HG03064 (cell line): ENCODE results near the gene SMARCA2.
A peak's percentile ranks its signal among the peaks of the same experiment; 100 is the strongest.

Source experiments
- ATAC-seq: cut with Tn5 transposase; IDR thresholded peaks from one replicate; pipeline ENCODE4 v1.9.1; 2021; ENCODE audit warnings: low read depth; ENCODE audit not compliant: unreplicated experiment

SMARCA2 gene

DNA sequence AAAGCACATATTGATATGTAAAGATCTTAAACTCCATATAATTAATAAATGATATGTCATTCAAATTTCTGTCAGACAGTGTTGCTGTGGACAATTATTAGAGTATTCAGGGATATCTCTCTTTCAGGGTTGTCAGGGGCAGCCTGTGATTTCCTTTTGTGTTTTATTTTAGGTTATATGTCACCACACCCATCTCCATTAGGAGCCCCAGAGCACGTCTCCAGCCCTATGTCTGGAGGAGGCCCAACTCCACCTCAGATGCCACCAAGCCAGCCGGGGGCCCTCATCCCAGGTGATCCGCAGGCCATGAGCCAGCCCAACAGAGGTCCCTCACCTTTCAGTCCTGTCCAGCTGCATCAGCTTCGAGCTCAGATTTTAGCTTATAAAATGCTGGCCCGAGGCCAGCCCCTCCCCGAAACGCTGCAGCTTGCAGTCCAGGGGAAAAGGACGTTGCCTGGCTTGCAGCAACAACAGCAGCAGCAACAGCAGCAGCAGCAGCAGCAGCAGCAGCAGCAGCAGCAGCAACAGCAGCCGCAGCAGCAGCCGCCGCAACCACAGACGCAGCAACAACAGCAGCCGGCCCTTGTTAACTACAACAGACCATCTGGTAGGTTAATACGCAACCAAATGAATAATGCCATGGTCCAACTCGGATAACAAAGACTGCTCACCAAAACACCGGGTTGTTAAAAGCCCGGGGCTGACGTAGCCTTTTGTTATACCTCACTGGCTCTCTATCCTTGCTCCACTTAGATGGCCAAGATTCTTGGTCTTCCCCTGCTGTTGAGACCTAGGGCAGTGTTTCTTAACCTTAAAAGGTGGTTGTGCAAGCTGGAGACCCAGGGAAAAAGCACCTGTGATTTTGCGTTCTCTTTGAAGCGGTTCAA is 24.4 kb downstream of the SMARCA2 start:
- ATAC-seq, result no peak

DNA sequence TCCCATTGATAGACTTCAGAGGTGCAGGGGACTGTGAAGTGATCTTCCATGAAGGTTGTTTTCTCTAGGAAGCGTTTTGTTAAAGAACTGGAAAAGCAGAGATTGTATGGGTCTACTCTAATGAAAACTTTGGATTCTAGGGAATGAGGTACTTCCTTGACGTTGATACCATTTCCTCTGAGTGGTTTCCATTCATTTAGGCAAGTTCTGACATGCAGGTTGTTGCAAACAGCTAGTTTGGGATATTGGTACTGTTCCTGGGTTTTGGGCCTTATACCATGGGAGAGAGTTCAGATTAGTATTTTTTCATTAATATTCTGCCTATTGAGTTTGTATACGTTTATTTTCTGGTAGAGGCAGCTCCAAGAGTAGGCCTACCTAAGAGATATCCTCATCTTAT is 25.7 kb downstream of the SMARCA2 start:
- no peak for ATAC-seq

GRCh38 chr9:2041736-2042135 is 26.6 kb downstream of the SMARCA2 start:
- no peak for ATAC-seq

DNA sequence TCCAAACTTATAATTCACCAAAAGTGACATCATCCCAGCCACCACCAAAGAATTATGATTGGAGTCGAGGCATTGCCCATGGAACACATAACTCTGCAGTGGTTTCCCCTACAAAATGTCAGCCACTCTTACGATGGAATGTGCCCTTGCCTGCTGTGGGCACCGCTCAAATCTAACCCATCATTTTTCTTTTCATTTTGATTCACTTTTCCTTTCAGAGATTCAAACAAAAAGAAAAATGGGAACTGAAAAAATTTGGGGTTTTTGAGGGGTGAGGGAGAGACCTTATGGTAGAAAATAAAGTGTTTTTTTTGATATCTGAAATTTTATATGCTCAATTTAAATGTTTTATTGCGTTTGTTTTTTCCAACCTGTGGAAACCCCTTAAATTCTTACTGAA is 28.1 kb downstream of the SMARCA2 start:
- ATAC-seq, result no peak

DNA sequence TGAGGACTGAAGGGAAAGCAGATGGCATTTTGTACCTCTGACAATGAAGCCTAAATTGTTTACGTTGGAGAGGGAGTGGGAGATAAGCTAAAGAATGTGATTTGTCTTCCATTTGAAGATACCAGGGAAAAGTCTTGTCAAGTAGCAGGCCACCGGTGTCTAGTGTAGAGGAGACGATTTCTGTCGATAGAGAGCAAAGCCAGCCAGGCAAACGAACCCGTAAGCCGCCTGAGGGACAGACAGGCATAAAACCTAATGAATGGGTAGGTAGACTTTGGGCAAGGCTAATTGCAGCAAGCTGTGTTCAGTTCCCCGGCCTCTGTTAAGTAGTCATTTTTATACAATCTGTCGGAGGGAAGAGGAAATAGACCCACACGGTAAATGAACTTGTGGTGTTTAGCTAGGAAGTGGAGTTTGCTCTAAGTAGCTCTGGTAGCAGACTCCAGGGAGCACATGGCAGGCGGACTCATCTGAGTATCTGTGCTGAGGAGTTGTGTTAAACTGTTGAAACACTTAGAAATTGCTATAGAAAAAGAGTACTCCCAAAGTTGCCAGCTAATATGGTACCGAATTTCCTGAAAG is 28.8 kb downstream of the SMARCA2 start:
- ATAC-seq, result no peak

- no peak for ATAC-seq
These were observed 32.1 kb downstream of the SMARCA2 start for GRCh38 chr9:2047144-2047671.

GRCh38 chr9:2047916-2048315 is 32.8 kb downstream of the SMARCA2 start:
- ATAC-seq, result no peak

DNA sequence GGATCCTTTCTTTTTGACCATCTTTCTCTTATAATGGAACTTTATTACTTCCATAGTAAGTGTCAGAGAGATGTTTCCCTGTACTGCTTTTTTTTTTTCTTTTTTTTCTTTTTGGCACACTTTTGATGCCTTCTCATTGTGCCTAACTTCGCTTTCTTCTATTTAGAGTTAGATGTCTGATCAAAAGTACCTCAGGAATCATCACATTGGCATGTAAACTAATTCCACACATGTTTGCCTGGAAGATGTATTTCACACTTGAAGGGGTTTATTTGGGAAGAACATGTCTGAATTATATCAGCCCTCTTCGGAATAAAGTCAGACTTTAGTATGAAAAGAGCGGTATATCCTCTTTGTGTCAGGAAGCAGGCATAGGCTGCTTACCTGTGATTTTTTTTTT is 35.1 kb downstream of the SMARCA2 start:
- ATAC-seq, result no peak

DNA sequence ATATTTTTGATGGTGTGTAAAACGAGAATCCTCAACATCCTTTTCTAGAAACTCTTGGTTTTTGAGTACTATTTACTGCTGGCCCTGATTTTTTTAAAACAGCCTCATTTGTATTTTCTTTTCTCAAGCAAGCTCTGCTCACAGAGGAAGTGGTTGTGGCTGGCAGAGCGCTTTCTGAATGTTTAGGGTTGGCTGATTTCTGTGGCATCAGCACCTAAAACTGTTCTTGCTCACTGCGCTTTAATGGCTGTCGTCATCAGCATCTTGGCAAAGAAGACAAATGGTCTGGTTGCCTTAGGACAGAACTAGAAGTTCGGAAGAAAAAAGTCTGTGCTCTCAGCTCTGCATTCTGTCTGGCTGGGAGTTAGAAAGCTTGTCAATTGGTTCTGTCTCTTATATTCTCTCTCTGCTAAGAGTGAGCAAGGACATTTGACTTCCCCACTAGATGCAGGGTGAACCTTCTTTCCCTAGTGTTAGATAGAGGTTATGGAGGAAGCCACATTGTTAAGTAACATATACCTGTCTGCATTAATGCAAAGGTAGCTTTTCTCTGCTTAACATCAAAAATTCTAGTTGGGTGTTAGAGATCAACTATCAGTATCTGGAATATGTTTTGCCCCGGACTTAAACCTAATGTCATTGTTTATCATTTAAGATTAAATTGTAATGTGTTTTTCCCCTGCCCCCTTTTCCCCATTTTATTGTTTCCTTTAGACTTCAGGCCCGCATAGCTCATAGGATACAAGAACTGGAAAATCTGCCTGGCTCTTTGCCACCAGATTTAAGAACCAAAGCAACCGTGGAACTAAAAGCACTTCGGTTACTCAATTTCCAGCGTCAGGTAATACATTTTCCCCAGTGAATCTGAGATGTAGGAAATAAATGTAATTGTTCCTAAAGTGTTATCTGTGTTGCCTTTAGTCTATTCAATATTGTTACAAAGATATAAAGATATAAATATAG is 39.0 kb downstream of the SMARCA2 start:
- peak; percentile 98 for ATAC-seq

DNA sequence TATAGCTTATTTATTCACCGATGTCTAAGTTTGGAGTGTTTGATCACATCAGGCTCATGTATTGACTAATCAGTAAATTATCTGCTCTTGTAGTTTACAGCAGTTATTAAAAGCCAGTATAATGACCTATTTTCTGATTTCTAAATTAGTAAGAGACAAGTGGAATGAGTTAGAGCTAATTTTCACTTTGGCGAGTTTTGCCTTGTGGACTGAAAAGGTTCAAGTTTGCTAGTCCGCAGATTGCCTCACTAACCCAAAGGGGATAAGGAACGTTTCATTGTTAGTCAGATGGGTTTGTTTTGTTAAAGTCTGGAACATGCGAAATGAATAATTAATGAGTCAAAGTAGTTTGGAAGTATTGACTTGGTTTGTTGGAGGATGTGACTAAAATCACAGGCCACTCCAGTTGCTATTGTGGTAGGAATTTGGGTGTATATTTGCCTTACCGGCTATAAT is 40.1 kb downstream of the SMARCA2 start:
- no peak for ATAC-seq

- no peak for ATAC-seq
These were observed 44.3 kb downstream of the SMARCA2 start for GRCh38 chr9:2059274-2059929.

- ATAC-seq, result no peak
These were observed 45.3 kb downstream of the SMARCA2 start for GRCh38 chr9:2060424-2060823.

GRCh38 chr9:2065704-2066103 is 50.6 kb downstream of the SMARCA2 start:
- no peak for ATAC-seq

DNA sequence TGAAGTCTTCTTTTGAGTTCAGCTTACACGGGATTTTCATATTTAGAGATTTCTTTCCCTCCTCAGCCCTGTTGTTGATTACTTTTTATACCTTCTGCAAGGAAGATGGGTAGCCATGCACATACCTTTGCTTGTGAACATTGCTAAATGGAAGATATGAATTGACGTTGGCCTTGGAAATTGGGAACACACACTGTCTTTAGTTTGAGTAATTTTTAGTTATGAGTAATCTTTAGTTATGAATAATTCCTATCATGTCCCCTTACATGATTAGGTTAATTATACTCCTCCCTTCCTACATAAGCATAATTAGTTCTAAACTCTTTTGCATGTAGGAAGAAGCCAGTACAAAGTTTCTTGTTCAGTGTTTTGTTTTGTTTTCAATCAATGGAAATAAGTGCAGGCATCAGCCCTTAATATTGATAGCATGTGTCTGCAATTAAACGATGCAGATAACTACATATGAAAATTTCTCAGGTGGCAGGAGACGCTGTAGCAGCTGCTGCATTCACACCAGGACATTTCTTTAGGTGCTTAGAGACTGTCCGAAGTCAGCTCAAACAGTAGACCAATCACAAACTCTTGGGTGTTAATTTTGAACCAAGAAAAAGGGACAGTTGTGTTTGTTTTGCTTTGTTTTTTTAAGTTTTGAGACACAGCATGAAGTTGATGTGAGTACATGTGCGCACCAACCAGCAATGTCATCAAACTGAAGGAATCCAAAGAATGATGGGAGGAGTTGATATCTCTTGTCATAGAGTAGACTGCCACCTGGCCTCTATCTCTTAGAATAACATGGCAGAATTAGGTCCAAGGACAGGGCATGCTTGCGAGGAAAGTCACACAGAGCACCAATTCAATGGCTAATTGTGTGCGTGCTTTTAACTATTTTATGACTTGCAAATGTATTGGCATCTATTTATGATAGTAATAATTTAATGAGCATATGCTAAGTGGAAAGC is 51.4 kb downstream of the SMARCA2 start:
- no peak for ATAC-seq

DNA sequence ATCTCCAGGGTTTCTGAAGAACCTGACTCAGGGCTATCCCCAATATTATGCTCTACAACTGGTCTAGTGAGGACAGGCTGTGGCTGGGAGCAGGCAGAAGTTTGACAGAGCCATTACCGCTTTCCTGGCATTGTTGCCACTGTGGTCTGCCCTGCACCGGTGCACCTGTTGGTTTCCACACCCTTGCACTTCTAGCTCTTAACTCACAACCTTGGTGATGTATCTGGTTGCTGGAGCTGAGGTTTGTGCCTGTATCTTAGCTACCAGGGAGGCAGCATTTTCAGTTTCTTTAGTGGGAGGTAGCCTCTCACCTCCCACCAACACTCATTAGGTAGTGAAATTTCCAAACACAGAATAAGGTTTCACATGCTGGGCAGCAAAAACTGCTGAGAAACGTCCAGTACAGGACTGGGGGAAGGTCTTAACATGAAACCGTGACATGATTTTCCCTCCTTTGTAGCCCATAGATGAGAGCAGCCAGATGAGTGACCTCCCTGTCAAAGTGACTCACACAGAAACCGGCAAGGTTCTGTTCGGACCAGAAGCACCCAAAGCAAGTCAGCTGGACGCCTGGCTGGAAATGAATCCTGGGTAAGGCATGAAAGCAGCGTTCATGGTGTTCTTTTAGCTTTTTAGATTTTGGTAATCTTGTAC is 57.7 kb downstream of the SMARCA2 start:
- ATAC-seq, result no peak

GRCh38 chr9:2082772-2083171 is 67.6 kb downstream of the SMARCA2 start:
- ATAC-seq, result no peak

DNA sequence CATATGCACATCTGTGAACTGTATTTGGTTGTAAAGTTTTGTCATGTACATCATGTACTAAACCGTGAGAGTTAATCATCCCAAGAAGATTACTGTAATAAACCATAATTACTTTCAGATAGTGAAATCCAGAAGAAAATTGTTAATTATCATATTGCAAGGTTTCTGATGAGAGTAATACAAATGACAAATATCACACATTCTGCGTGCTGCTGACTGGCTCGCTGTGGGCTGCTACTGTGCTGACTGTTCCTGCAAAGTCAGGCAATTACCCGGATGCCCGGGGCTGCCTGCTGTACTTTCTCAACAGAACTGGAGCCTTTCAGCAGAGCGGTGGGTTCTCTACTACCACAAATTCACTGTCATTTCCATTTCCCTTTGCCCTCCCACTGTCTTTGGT is 68.3 kb downstream of the SMARCA2 start:
- ATAC-seq, result no peak

DNA sequence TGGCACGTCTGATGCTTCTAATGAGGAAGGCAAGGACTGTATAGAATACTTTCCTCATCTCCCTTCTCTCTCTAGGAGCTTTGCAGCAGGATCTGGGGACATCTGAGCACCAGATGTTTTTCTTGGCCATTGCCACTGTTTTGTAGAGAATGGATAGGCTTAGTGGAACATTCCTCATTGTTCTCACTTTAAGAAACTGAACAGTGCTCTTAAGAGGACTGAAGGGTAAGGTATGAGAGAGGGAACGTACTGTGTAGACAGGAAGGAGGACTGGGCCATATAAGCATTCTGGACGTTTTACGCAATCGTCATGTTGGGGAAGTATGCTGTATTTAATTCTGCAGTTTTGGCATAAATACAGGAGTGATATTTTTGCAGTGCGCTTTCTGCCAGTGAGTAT is 70.6 kb downstream of the SMARCA2 start:
- no peak for ATAC-seq

- no peak for ATAC-seq
These were observed 71.0 kb downstream of the SMARCA2 start for GRCh38 chr9:2086116-2086515.
